Chondrocyte (in vitro differentiated cells): ENCODE data around the gene PA2G4. TPM values are rescaled to one million over a fixed set of nuclear protein-coding genes. Genes with fewer than 3 reads are reported as not detected.
A peak's percentile ranks its signal among the peaks of the same experiment; 100 is the strongest.

Experiments used
- DNase-seq: peaks from one replicate; pipeline ENCODE4 v3.0.0; 2021; ENCODE audit warnings: mixed read lengths, low spot score
- H3K27ac Mint-ChIP-seq: one replicate; pipeline ENCODE4 v1.8.0; 2021; ENCODE audit warnings: mild to moderate bottlenecking, moderate library complexity, mixed read lengths; ENCODE audit not compliant: unreplicated experiment
- H3K27me3 Mint-ChIP-seq: 2 replicates; pipeline ENCODE4 v1.8.0; 2021; ENCODE audit warnings: low read depth, mixed read lengths
- H3K36me3 Mint-ChIP-seq: 2 replicates; pipeline ENCODE4 v1.8.0; 2021; ENCODE audit warnings: low read depth, mixed read lengths
- H3K4me1 Mint-ChIP-seq: 2 replicates; pipeline ENCODE4 v1.8.0; 2021; ENCODE audit warnings: low read depth, mild to moderate bottlenecking, mixed read lengths
- H3K4me3 Mint-ChIP-seq: one replicate; pipeline ENCODE4 v1.8.0; 2021; ENCODE audit warnings: mild to moderate bottlenecking, moderate library complexity, mixed read lengths; ENCODE audit not compliant: unreplicated experiment
- H3K9me3 Mint-ChIP-seq: 2 replicates; pipeline ENCODE4 v1.8.0; 2021; ENCODE audit warnings: low read depth, mixed read lengths
- CTCF ChIP-seq: fragments of 200-600 bp; sonication (generic); IDR thresholded peaks from 2 replicates; pipeline ENCODE4 v1.5.0; 2021; ENCODE audit warnings: antibody characterized with exemption, mild to moderate bottlenecking, moderate library complexity
- total RNA-seq: library from RNA; stranded (reverse); gene quantifications from 3 replicates; pipeline ENCODE4 v1.2.1, GENCODE V29; 2021

The PA2G4 gene
- total RNA-seq, 1 donor from 2014 or later = 65.1 TPM

- Mint-ChIP-seq H3K9me3 (no peaks in the 10 kb centered on the region), H3K36me3 (no peaks in the 10 kb centered on the region), H3K27ac (peak overlapping the region; percentile 70), H3K27me3 (peaks cover 3% of the 10 kb centered on the region), H3K4me3 (peak overlapping the region; percentile 77), H3K4me1 (peaks cover 11% of the 10 kb centered on the region)
- no peak for TF ChIP-seq CTCF
- no peak for DNase-seq
Measured at GRCh38 chr12:56078427-56078826, 25.9 kb upstream of the PA2G4 start.

- Mint-ChIP-seq H3K9me3 (no peaks in the 10 kb centered on the region), H3K4me1 (peaks cover 11% of the 10 kb centered on the region), H3K27me3 (peaks cover 3% of the 10 kb centered on the region), H3K4me3 (peak overlapping the region; percentile 77), H3K36me3 (no peaks in the 10 kb centered on the region), H3K27ac (peak overlapping the region; percentile 70)
- DNase-seq = peak; percentile 96
- TF ChIP-seq CTCF = peak; percentile 84
Measured at GRCh38 chr12:56078931-56079722, 25.2 kb upstream of the PA2G4 start.

GRCh38 chr12:56079723-56080555 lies 24.4 kb upstream of the PA2G4 start, which contains the start of gene ERBB3:
ERBB3 (plus strand) TSS chr12:56080165; CDS start chr12:56080301, 136 bp downstream.
- Mint-ChIP-seq H3K27me3 (peaks cover 3% of the 10 kb centered on the region), H3K36me3 (no peaks in the 10 kb centered on the region), H3K4me1 (peaks cover 11% of the 10 kb centered on the region), H3K9me3 (no peaks in the 10 kb centered on the region), H3K27ac (peak within 1 kb of the TSS; percentile 70), H3K4me3 (peak within 1 kb of the TSS; percentile 77)
- no peak for DNase-seq
- no peak for TF ChIP-seq CTCF

GRCh38 chr12:56080556-56081138 lies 23.7 kb upstream of the PA2G4 start:
- Mint-ChIP-seq H3K27me3 (peaks cover 3% of the 10 kb centered on the region), H3K27ac (no peak overlapping the region), H3K4me1 (peaks cover 11% of the 10 kb centered on the region), H3K9me3 (no peaks in the 10 kb centered on the region), H3K36me3 (no peaks in the 10 kb centered on the region), H3K4me3 (peak overlapping the region; percentile 33)
- DNase-seq = no peak
- TF ChIP-seq CTCF = no peak
